Mesendoderm (in vitro differentiated cells): ENCODE results near the gene ZBTB46.

ENCODE experiments used
- DNase-seq: peaks from one replicate; pipeline ENCODE4 v3.0.0; 2013
- H2AK5ac ChIP-seq: 2 replicates; pipeline ENCODE4 v1.6.1; 2013; ENCODE audit warnings: low read length, inconsistent platforms
- H2BK120ac ChIP-seq: 2 replicates; pipeline ENCODE4 v1.6.1; 2013; ENCODE audit warnings: low read depth, mild to moderate bottlenecking, low read length, moderate library complexity, mixed read lengths
- H2BK15ac ChIP-seq: replicated peaks from 2 replicates; pipeline ENCODE4 v1.6.1; 2013; ENCODE audit warnings: low read depth, mild to moderate bottlenecking, moderate library complexity
- H2BK5ac ChIP-seq: 2 replicates; pipeline ENCODE4 v1.6.1; 2013; ENCODE audit warnings: low read length, inconsistent platforms
- H3K18ac ChIP-seq: 2 replicates; pipeline ENCODE4 v1.6.1; 2013; ENCODE audit warnings: mild to moderate bottlenecking, low read length, mixed read lengths
- H3K23ac ChIP-seq: one replicate; pipeline ENCODE4 v1.6.1; 2013; ENCODE audit warnings: low read length
- H3K27ac ChIP-seq: 2 replicates; pipeline ENCODE4 v1.5.1; 2013; ENCODE audit warnings: low read depth, mild to moderate bottlenecking, inconsistent platforms, low read length, moderate library complexity
- H3K27me3 ChIP-seq: 2 replicates; pipeline ENCODE4 v1.6.1; 2013; ENCODE audit warnings: low read length, control low read depth, mild to moderate bottlenecking, inconsistent platforms; ENCODE audit not compliant: insufficient read depth, poor library complexity
- H3K36me3 ChIP-seq: 2 replicates; pipeline ENCODE4 v1.6.1; 2013; ENCODE audit warnings: low read length, inconsistent platforms; ENCODE audit not compliant: control insufficient read depth, insufficient read depth
- H3K4ac ChIP-seq: one replicate; pipeline ENCODE4 v1.6.1; 2013; ENCODE audit warnings: low read depth, mild to moderate bottlenecking, low read length, moderate library complexity
- H3K4me1 ChIP-seq: 2 replicates; pipeline ENCODE4 v1.6.1; 2013; ENCODE audit warnings: low read depth, low read length, inconsistent platforms; ENCODE audit not compliant: control insufficient read depth
- H3K4me2 ChIP-seq: 2 replicates; pipeline ENCODE4 v1.6.1; 2013; ENCODE audit warnings: low read length
- H3K4me3 ChIP-seq: 2 replicates; pipeline ENCODE4 v1.5.1; 2013; ENCODE audit warnings: mild to moderate bottlenecking, low read length
- H3K56ac ChIP-seq: one replicate; pipeline ENCODE4 v1.6.1; 2013; ENCODE audit warnings: low read length
- H3K79me1 ChIP-seq: 2 replicates; pipeline ENCODE4 v1.6.1; 2013; ENCODE audit warnings: low read length, inconsistent platforms
- H3K79me2 ChIP-seq: 2 replicates; pipeline ENCODE4 v1.6.1; 2013; ENCODE audit warnings: mild to moderate bottlenecking, low read length; ENCODE audit not compliant: control insufficient read depth, insufficient read depth
- H3K9ac ChIP-seq: 2 replicates; pipeline ENCODE4 v1.6.1; 2013; ENCODE audit warnings: low read length, inconsistent platforms
- H4K5ac ChIP-seq: one replicate; pipeline ENCODE4 v1.6.1; 2013; ENCODE audit warnings: low read length
- H4K8ac ChIP-seq: one replicate; pipeline ENCODE4 v1.6.1; 2013; ENCODE audit warnings: low read depth, mild to moderate bottlenecking, control low read depth, low read length, moderate library complexity
- WGBS: extraction: QIAGEN DNeasy Blood & Tissue Kit; methylation state at CpG from one replicate; pipeline ENCODE4 v1.1.7; 2013; ENCODE audit warnings: low lambda C conversion rate, missing lambda C conversion rate; ENCODE audit not compliant: insufficient coverage; ENCODE audit errors: extremely low coverage; 5-methylcytosine and 5-hydroxymethylcytosine counted together

The ZBTB46 gene

DNA sequence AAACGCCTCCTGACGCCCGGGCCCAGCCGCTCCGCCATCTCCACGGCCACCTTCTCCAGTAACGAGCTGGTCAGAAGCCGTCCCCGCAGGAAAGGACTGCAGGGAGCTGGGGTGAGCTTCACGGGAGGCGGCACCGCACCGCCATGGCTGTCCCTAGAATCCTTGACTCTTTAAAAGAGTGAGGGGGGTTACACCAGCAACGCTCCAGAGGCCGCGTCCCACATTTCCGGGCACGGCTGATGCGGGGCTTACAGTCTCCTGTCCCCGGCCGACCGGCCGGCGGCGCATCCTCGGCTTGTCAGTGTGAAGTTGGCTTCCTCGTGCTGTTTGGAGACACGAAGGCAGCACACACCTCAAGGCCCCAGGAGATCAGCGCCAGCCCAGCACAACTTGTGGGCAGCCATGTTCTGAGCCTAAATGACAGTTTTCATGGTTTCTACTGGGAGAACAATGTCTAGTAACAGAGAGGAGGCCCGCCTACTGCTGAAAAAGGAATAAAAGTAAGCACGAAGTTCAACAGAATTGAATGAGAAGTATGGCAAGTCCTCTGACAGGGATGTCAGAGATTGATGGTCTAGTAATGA is 61.1 kb downstream of the ZBTB46 start:
- H2BK15ac ChIP-seq: no peak overlapping the region
- H4K8ac ChIP-seq: no peak overlapping the region
- H3K23ac ChIP-seq: no peak overlapping the region
- H2AK5ac ChIP-seq: no peak overlapping the region
- H3K9ac ChIP-seq: no peak overlapping the region
- peaks cover 3% of the 10 kb centered on the region for H3K79me1 ChIP-seq
- H2BK120ac ChIP-seq: no peak overlapping the region
- H3K36me3 ChIP-seq: no peaks in the 10 kb centered on the region
- H3K4me1 ChIP-seq: no peaks in the 10 kb centered on the region
- no peaks in the 10 kb centered on the region for H3K79me2 ChIP-seq
- WGBS: no CpG with 5 or more reads among the region's 31 CpGs
- DNase-seq: no peak
- H2BK5ac ChIP-seq: no peak overlapping the region
- H3K27ac ChIP-seq: no peak overlapping the region
- H3K56ac ChIP-seq: no peak overlapping the region
- no peak overlapping the region for H3K4me2 ChIP-seq
- no peak overlapping the region for H3K18ac ChIP-seq
- no peak overlapping the region for H4K5ac ChIP-seq
- H3K4me3 ChIP-seq: no peak overlapping the region
- H3K27me3 ChIP-seq: no peaks in the 10 kb centered on the region
- no peak overlapping the region for H3K4ac ChIP-seq

- Histone ChIP-seq H2BK5ac (no peak overlapping the region), H3K4me1 (no peaks in the 10 kb centered on the region), H3K79me2 (no peaks in the 10 kb centered on the region), H3K23ac (no peak overlapping the region), H4K5ac (no peak overlapping the region), H4K8ac (no peak overlapping the region), H2AK5ac (no peak overlapping the region), H3K4me3 (no peak overlapping the region), H3K56ac (no peak overlapping the region), H3K27me3 (no peaks in the 10 kb centered on the region), H2BK120ac (no peak overlapping the region), H3K36me3 (no peaks in the 10 kb centered on the region), H3K18ac (no peak overlapping the region), H3K4ac (no peak overlapping the region), H2BK15ac (no peak overlapping the region), H3K79me1 (peaks cover 1% of the 10 kb centered on the region), H3K9ac (no peak overlapping the region), H3K27ac (no peak overlapping the region), H3K4me2 (no peak overlapping the region)
- no CpG with 5 or more reads among the region's 26 CpGs for WGBS
- DNase-seq: no peak
These were observed 62.2 kb downstream of the ZBTB46 start for GRCh38 chr20:63768591-63769515.

DNA sequence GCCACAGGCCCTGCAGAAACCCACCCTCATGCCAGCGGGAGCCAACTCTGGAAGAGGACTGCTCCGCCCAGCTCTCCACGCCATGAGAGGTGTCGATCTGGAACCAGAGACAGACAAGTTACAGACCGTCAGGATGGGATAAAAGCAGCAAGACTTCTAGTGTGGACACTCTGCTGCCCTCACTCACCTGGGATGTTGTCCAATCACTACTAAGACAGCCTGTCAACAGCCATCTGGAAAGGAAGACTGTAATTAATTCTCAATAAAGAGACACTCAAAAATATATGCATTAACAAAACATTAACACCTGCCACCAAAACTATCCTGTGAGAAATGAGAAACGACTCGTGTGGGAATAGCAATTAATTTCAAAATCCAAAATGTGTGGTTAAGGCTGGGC is 63.2 kb downstream of the ZBTB46 start:
- DNase-seq: no peak
- H3K18ac ChIP-seq: no peak overlapping the region
- no peak overlapping the region for H2BK15ac ChIP-seq
- no peak overlapping the region for H4K5ac ChIP-seq
- no peaks in the 10 kb centered on the region for H3K79me2 ChIP-seq
- no peak overlapping the region for H2BK120ac ChIP-seq
- H3K56ac ChIP-seq: no peak overlapping the region
- no peak overlapping the region for H2BK5ac ChIP-seq
- no peak overlapping the region for H3K23ac ChIP-seq
- H3K9ac ChIP-seq: no peak overlapping the region
- H4K8ac ChIP-seq: no peak overlapping the region
- H3K79me1 ChIP-seq: peaks cover under 1% of the 10 kb centered on the region
- WGBS: no CpG with 5 or more reads among the region's 7 CpGs
- no peak overlapping the region for H3K4me2 ChIP-seq
- no peak overlapping the region for H3K27ac ChIP-seq
- no peak overlapping the region for H3K4ac ChIP-seq
- H3K27me3 ChIP-seq: no peaks in the 10 kb centered on the region
- no peak overlapping the region for H3K4me3 ChIP-seq
- no peak overlapping the region for H2AK5ac ChIP-seq
- no peaks in the 10 kb centered on the region for H3K4me1 ChIP-seq
- H3K36me3 ChIP-seq: no peaks in the 10 kb centered on the region

DNA sequence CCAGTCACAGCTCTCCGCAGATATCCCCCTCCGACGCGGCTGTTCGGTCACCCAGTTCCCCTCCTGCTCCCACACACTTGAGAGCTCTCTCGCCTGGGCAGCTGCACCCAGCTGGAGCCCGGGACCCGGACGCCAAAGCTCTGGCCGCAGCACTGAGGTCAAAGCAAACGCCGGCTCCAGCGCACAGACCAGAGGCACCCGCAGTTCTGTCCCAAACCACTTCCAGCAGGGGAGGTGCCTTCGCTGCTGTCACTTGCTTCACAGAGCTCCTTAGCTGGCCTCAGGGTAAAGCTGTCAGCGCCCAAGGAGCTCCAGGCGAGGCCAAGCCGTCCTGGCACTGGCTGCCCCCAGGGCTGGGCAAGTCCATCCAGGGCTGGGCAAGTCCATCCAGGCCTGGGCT is 63.6 kb downstream of the ZBTB46 start:
- Histone ChIP-seq H3K79me2 (no peaks in the 10 kb centered on the region), H4K8ac (no peak overlapping the region), H2BK5ac (no peak overlapping the region), H3K4me1 (no peaks in the 10 kb centered on the region), H4K5ac (no peak overlapping the region), H2AK5ac (no peak overlapping the region), H3K23ac (no peak overlapping the region), H3K79me1 (no peaks in the 10 kb centered on the region), H3K18ac (no peak overlapping the region), H3K4me2 (no peak overlapping the region), H2BK15ac (no peak overlapping the region), H3K36me3 (no peaks in the 10 kb centered on the region), H3K4me3 (no peak overlapping the region), H3K56ac (no peak overlapping the region), H3K4ac (no peak overlapping the region), H3K27ac (no peak overlapping the region), H2BK120ac (no peak overlapping the region), H3K9ac (no peak overlapping the region), H3K27me3 (no peaks in the 10 kb centered on the region)
- no peak for DNase-seq
- no CpG with 5 or more reads among the region's 18 CpGs for WGBS

GRCh38 chr20:63766695-63767426 is 64.2 kb downstream of the ZBTB46 start:
- Histone ChIP-seq H3K36me3 (no peaks in the 10 kb centered on the region), H3K4me3 (no peak overlapping the region), H4K5ac (no peak overlapping the region), H4K8ac (no peak overlapping the region), H3K27ac (no peak overlapping the region), H2AK5ac (no peak overlapping the region), H2BK15ac (no peak overlapping the region), H2BK5ac (no peak overlapping the region), H3K4me1 (no peaks in the 10 kb centered on the region), H3K9ac (no peak overlapping the region), H3K23ac (no peak overlapping the region), H3K79me1 (no peaks in the 10 kb centered on the region), H3K27me3 (no peaks in the 10 kb centered on the region), H3K79me2 (no peaks in the 10 kb centered on the region), H2BK120ac (no peak overlapping the region), H3K18ac (no peak overlapping the region), H3K56ac (no peak overlapping the region), H3K4ac (no peak overlapping the region), H3K4me2 (no peak overlapping the region)
- DNase-seq: no peak
- no CpG with 5 or more reads among the region's 38 CpGs for WGBS
